ENCODE results near the gene MICU1. TPM values are rescaled to one million over a fixed set of nuclear protein-coding genes. Genes with fewer than 3 reads are reported as not detected.
"Not testable (repeated sequence)": the region's sequence is repeated elsewhere in the genome, so short reads cannot be mapped to it uniquely, and the experiment has no call there.

The MICU1 gene
- total and polyA plus RNA-seq, 7 donors, result 29.4 to 53.5 (median 33.9) TPM

GRCh38 chr10:72385724-72386123, 240.2 kb downstream of the MICU1 start:
- DNase-seq, result no peak
- Histone ChIP-seq H3K4me1 (no peaks in the 10 kb centered on the region), H3K4me3 (no peak overlapping the region), H3K27ac (no peak overlapping the region), H3K9me3 (no peaks in the 10 kb centered on the region), H3K36me3 (no peaks in the 10 kb centered on the region), H3K27me3 (no peaks in the 10 kb centered on the region)
- WGBS, 2 donors, result 94 to 95% methylated on average over 4 of the region's 4 CpGs
- no peak for TF ChIP-seq POLR2A (IDR thresholded peaks at IDR 0.05)
- no peak for TF ChIP-seq POLR2AphosphoS5 (IDR thresholded peaks at IDR 0.05)
- no peak for TF ChIP-seq EP300 (IDR thresholded peaks at IDR 0.05)
- TF ChIP-seq CTCF (IDR thresholded peaks at IDR 0.05), result no peak
- intact Hi-C loops (cut with DNase I), result no loop called here

GRCh38 chr10:72384982-72385381, 240.9 kb downstream of the MICU1 start:
- H3K9me3 ChIP-seq; intact Hi-C loops (cut with DNase I); H3K4me3 ChIP-seq; H3K4me1 ChIP-seq; DNase-seq; H3K27me3 ChIP-seq; H3K36me3 ChIP-seq; H3K27ac ChIP-seq: not testable (repeated sequence)
- WGBS, 2 donors, result 60 to 69% methylated on average over 7 of the region's 7 CpGs

DNA sequence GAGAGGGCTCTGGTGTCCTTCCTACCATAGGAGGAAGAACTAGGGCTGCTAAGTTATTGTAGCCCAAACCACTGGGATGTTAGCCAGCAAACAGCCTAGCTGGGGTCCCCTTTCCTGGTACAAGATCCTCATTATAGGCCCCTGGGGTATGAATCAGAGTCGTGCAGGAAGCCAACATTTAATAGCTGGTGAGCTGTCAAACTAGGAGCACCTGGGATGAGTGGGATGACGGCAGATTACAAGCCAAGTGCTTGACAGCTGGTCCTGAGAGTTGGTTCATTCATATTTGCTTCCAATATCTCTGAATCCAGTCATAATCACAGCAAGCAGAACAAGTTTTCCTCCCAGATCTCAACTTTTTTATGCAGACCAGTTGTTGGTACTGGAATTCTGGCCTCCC, 246.1 kb downstream of the MICU1 start:
- no peaks in the 10 kb centered on the region for H3K36me3 ChIP-seq
- no peak overlapping the region for H3K4me3 ChIP-seq
- no peaks in the 10 kb centered on the region for H3K27me3 ChIP-seq
- no peaks in the 10 kb centered on the region for H3K9me3 ChIP-seq
- WGBS, 2 donors, result 87 to 91% methylated on average over 2 of the region's 2 CpGs
- TF ChIP-seq POLR2A (IDR thresholded peaks at IDR 0.05), result no peak
- no peak for TF ChIP-seq EP300 (IDR thresholded peaks at IDR 0.05)
- TF ChIP-seq CTCF (IDR thresholded peaks at IDR 0.05), result no peak
- no peak for TF ChIP-seq POLR2AphosphoS5 (IDR thresholded peaks at IDR 0.05)
- no peak overlapping the region for H3K27ac ChIP-seq
- intact Hi-C loops (cut with DNase I), result no loop called here
- H3K4me1 ChIP-seq, result no peaks in the 10 kb centered on the region
- no peak for DNase-seq

GRCh38 chr10:72379062-72379461, 246.8 kb downstream of the MICU1 start:
- Histone ChIP-seq H3K4me1 (no peaks in the 10 kb centered on the region), H3K4me3 (no peak overlapping the region), H3K27me3 (no peaks in the 10 kb centered on the region), H3K27ac (no peak overlapping the region), H3K9me3 (no peaks in the 10 kb centered on the region), H3K36me3 (peaks cover 0 to 4% (median 0%) of the 10 kb centered on the region in 4 donors)
- intact Hi-C loops (cut with DNase I), result no loop called here
- DNase-seq, result no peak
- TF ChIP-seq EP300 (IDR thresholded peaks at IDR 0.05), result no peak
- TF ChIP-seq POLR2AphosphoS5 (IDR thresholded peaks at IDR 0.05), result no peak
- no peak for TF ChIP-seq POLR2A (IDR thresholded peaks at IDR 0.05)
- TF ChIP-seq CTCF (IDR thresholded peaks at IDR 0.05), result no peak
- WGBS, 2 donors, result 93 to 99% methylated on average over 2 of the region's 2 CpGs

- Histone ChIP-seq H3K4me1 (no peaks in the 10 kb centered on the region), H3K4me3 (no peak overlapping the region), H3K36me3 (peaks cover 0 to 23% (median 0%) of the 10 kb centered on the region in 4 donors), H3K9me3 (no peaks in the 10 kb centered on the region), H3K27me3 (no peaks in the 10 kb centered on the region), H3K27ac (no peak overlapping the region)
- WGBS, 2 donors, result 74 to 80% methylated on average over 5 of the region's 5 CpGs
- intact Hi-C loops (cut with DNase I), result no loop called here
- TF ChIP-seq POLR2AphosphoS5 (IDR thresholded peaks at IDR 0.05), result no peak
- TF ChIP-seq POLR2A (IDR thresholded peaks at IDR 0.05), result no peak
- TF ChIP-seq CTCF (IDR thresholded peaks at IDR 0.05), result no peak
- no peak for TF ChIP-seq EP300 (IDR thresholded peaks at IDR 0.05)
- DNase-seq, result no peak
Measured at GRCh38 chr10:72375585-72375984, 250.3 kb downstream of the MICU1 start.

Data from sigmoid colon (tissue), 7 donors.